Heart left ventricle (tissue), 16 donors: ENCODE results near the gene NEURL2. TPM values are rescaled to one million over a fixed set of nuclear protein-coding genes. Genes with fewer than 3 reads are reported as not detected.

Experiments
- ATAC-seq, 4 donors: fragments of 200-7000 bp; cut with Tn5 transposase; one replicate each; pipeline ENCODE4 v1.9.1; 2020 to 2022; ENCODE audit warnings: moderate library complexity in 4 of 4, mild to moderate bottlenecking in 3 of 4, moderate number of reproducible peaks in 1 of 4
- DNase-seq, 5 donors: peaks; one replicate each; pipeline ENCODE4 v3.0.0-alpha.2; 2020
- H3K27ac ChIP-seq, 12 donors: fragments of 200-600 bp; sonication (generic) in 4 of 12; one replicate each; pipeline versions ENCODE4 v1.5.0 to v1.8.0; 2016 to 2022; ENCODE audit warnings: mild to moderate bottlenecking in 2 of 12
- H3K27me3 ChIP-seq, 9 donors: fragments of 200-600 bp; sonication (generic) in 2 of 9; one replicate each; pipeline versions ENCODE4 v1.5.1 to v1.8.0; 2016 to 2022; ENCODE audit warnings: mild to moderate bottlenecking in 3 of 9
- H3K36me3 ChIP-seq, 9 donors: fragments of 200-600 bp; sonication (generic) in 2 of 9; one replicate each; pipeline versions ENCODE4 v1.5.0 to v1.8.0; 2018 to 2022; ENCODE audit warnings: mild to moderate bottlenecking in 2 of 9
- H3K4me1 ChIP-seq, 12 donors: fragments of 200-600 bp; sonication (generic) in 4 of 12; one replicate each; pipeline versions ENCODE4 v1.5.0 to v1.8.0; 2016 to 2022; ENCODE audit warnings: mild to moderate bottlenecking in 3 of 12
- H3K4me3 ChIP-seq, 12 donors: fragments of 200-600 bp; sonication (generic) in 4 of 12; one replicate each; pipeline versions ENCODE4 v1.5.0 to v1.8.0; 2017 to 2022; ENCODE audit warnings: mild to moderate bottlenecking in 9 of 12, moderate library complexity in 4 of 12
- H3K9me3 ChIP-seq, 12 donors: fragments of 200-600 bp; sonication (generic) in 4 of 12; one replicate each; pipeline versions ENCODE4 v1.5.0 to v1.8.0; 2016 to 2022; ENCODE audit warnings: mild to moderate bottlenecking in 1 of 12
- CTCF ChIP-seq, 12 donors: fragments of 200-600 bp; sonication (generic) in 4 of 12; IDR thresholded peaks; one replicate each; pipeline versions ENCODE4 v1.5.0 to v1.8.0; 2018 to 2022; ENCODE audit warnings: antibody characterized with exemption in 12 of 12, mild to moderate bottlenecking in 5 of 12
- POLR2A ChIP-seq, 2 donors: fragments of 450-650 bp; IDR thresholded peaks; one replicate each; pipeline ENCODE4 v1.6.1; 2017; ENCODE audit warnings: antibody characterized with exemption in 2 of 2, mild to moderate bottlenecking in 2 of 2, moderate library complexity in 2 of 2
- WGBS, 4 donors: extraction: QIAGEN DNeasy Blood & Tissue Kit in 2 of 4; methylation state at CpG; one replicate each; pipeline versions ENCODE4 v1.1.5 to v1.1.7; 2013 to 2018; 5-methylcytosine and 5-hydroxymethylcytosine counted together
- intact Hi-C, 10 donors: fragments of 100-400 bp; cut with DNase I; formaldehyde crosslinking; loops; one replicate each; pipeline versions ENCODE4 v1.11.1 to v1.14.2; 2022
- long read RNA-seq, 3 donors: library from polyadenylated mRNA; unstranded; transcript quantifications; one replicate each; pipeline ENCODE4 v2.0.0, GENCODE V29; 2020 to 2021
- polyA plus RNA-seq, 2 donors: library from polyadenylated mRNA; stranded (reverse); fragments of 200-250 nt; gene quantifications; one replicate each; pipeline ENCODE4 v1.2.3, GENCODE V29; 2013
- total RNA-seq, 9 donors: library from RNA; depleted of rRNA in 2 of 9; stranded (reverse); fragments of >200 nt in 2 of 9; fragmentation: NEBNext Ultra II Directional in 3 of 9; extraction: Animal tissue kit (Norgen Biotek cat#: 25700) in 3 of 9; gene quantifications; one replicate each; pipeline versions ENCODE4 v1.1.0 to v1.2.4, GENCODE V29; 2016 to 2023
- donor health status: ischemic (EF 13 %, LVEDD 7.1; RV severe dilation, severe dysfunction).
- donor health status: healthy with polysubstance abuse.
- donor health status: DM: no; HTN: yes; CAD: no.
- donor health status: DM: no; HTN: no; CAD: no.
- donor health status: ischemic (EF 25% LVEDD 6.9; RV normal size, moderate dysfunction).
- donor health status: ischemic (EF 25% LVEDD 5.7; RV mildly dilated, moderate dysfunction).
- donor health status: healthy.
- donor health status: DM: yes; HTN: yes; CAD: no.
- donor health status: ischemic (EF 35%, LVEDD 5.7; RV mildly dilated, moderate dysfunction).
- donor health status: nonischemic (EF 11% LVEDD 7.7; RV severe dilation, severe dysfunction).
- donor health status: DM: yes; HTN: yes; CAD: no.
- donor health status: PGD.
- donor health status: ischemic (EF 29% LVEDD 5.4; RV normal size, mild dysfunction).
- donor health status: nonischemic (EF 23%, LVEDD 6.1; RV moderate dilation, normal function).

NEURL2 gene
- 10 to 100 TPM in 5 of 9 donors, 1 to 10 TPM in 4; 3.5 to 14.8 (median 10.8) TPM for total RNA-seq
- polyA plus RNA-seq: 1 to 10 TPM; 3.0 to 8.4 TPM
- long read RNA-seq, donor 1, transcript NEURL2-201 (2 exons, 1,278 nt): major isoform, 16 of 20 reads
- long read RNA-seq, donor 1, partial matches to known transcripts: 0 of 20 reads
- long read RNA-seq, donor 1, other reads (novel, unspliced or antisense): 4 of 20 reads
- long read RNA-seq, donor 2, transcript NEURL2-201 (2 exons, 1,278 nt): major isoform, 20 of 26 reads
- long read RNA-seq, donor 2, partial matches to known transcripts: 0 of 26 reads
- long read RNA-seq, donor 2, other reads (novel, unspliced or antisense): 5 of 26 reads
- long read RNA-seq, donor 3, transcript NEURL2-201 (2 exons, 1,278 nt): major isoform, 7 of 7 reads
- long read RNA-seq, donor 3, partial matches to known transcripts: 0 of 7 reads
- long read RNA-seq, donor 3, other reads (novel, unspliced or antisense): 0 of 7 reads

DNA sequence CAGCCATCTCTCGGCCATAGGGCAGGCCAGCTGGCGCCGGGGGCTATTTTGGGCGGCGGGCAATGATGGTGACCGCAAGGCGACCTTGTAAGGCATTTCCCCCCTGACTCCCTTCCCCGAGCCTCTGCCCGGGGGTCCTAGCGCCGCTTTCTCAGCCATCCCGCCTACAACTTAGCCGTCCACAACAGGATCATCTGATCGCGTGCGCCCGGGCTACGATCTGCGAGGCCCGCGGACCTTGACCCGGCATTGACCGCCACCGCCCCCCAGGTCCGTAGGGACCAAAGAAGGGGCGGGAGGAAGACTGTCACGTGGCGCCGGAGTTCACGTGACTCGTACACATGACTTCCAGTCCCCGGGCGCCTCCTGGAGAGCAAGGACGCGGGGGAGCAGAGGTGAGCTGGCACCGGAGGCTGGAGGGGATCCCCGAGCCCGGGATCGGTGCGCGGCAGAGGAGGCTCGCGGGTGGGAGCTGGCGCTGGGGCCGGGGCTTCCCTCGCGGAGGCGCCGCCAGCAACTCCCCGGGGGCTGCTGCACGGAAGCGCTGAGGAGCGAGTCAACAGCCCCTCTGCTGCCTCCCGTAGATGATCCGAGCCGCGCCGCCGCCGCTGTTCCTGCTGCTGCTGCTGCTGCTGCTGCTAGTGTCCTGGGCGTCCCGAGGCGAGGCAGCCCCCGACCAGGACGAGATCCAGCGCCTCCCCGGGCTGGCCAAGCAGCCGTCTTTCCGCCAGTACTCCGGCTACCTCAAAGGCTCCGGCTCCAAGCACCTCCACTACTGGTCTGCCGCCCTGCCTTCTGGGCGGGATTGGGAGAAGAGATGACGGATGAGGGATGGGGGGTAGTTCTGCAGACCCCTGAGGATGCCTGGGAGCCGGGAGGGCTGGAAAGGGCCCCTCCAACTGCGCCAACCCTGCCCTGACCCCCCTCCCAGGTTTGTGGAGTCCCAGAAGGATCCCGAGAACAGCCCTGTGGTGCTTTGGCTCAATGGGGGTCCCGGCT is at the start of gene NEURL2, which contains the start of gene CTSA:
Gene NEURL2, minus strand, starts transcription at position 224 of the 999 bp plus-strand sequence. Its CDS starts 217 bp downstream, at position 7.
Gene CTSA, plus strand, starts transcription at position 351 of the 999 bp plus-strand sequence. Its CDS starts 234 bp downstream, at position 585.
- H3K4me3 ChIP-seq: peak within 1 kb of the TSS; percentile 53 to 98 (median 80)
- no peaks in the 10 kb centered on the region for H3K27me3 ChIP-seq
- H3K9me3 ChIP-seq: no peaks in the 10 kb centered on the region
- peak; percentile 77 to 91 (median 86) for ATAC-seq
- TF ChIP-seq POLR2A (IDR thresholded peaks at IDR 0.05): peak in 1 of 2 donors; percentile 68
- peak in 2 of 12 donors; percentile 3 to 7 for TF ChIP-seq CTCF (IDR thresholded peaks at IDR 0.05)
- H3K27ac ChIP-seq: peak within 1 kb of the TSS; percentile 74 to 97 (median 90)
- DNase-seq: peak; percentile 93 to 97 (median 95)
- H3K36me3 ChIP-seq: peaks cover 0 to 62% (median 54%) of the 10 kb centered on the region in 9 donors
- peaks cover 3 to 37% (median 23%) of the 10 kb centered on the region in 12 donors for H3K4me1 ChIP-seq
- WGBS, 4 donors: 1 to 3% (median 1%) methylated on average over 23 to 78 of the region's 78 CpGs
- intact Hi-C loops: loop anchor here in 9 of 10 donors (1.0 to 10.0 kb wide), 11 partner anchors 41 to 81 kb away; partner anchors contain the start of genes PCIF1 (in 5 of the 9) and ZNF335 (in 1 of the 9)

- intact Hi-C loops: no loop called here
- Histone ChIP-seq H3K36me3 (peaks cover 2 to 87% (median 84%) of the 10 kb centered on the region in 9 donors), H3K27me3 (no peaks in the 10 kb centered on the region), H3K4me1 (peaks cover 0 to 31% (median 11%) of the 10 kb centered on the region in 12 donors), H3K4me3 (no peak overlapping the region), H3K9me3 (no peaks in the 10 kb centered on the region), H3K27ac (no peak overlapping the region)
- no peak for TF ChIP-seq POLR2A (IDR thresholded peaks at IDR 0.05)
- TF ChIP-seq CTCF (IDR thresholded peaks at IDR 0.05): no peak
- WGBS, 4 donors: 94 to 97% (median 95%) methylated on average over 7 to 13 of the region's 13 CpGs
- no peak for ATAC-seq
- no peak for DNase-seq
Measured at GRCh38 chr20:45940469-45940868, 49.5 kb upstream of the NEURL2 start.

DNA sequence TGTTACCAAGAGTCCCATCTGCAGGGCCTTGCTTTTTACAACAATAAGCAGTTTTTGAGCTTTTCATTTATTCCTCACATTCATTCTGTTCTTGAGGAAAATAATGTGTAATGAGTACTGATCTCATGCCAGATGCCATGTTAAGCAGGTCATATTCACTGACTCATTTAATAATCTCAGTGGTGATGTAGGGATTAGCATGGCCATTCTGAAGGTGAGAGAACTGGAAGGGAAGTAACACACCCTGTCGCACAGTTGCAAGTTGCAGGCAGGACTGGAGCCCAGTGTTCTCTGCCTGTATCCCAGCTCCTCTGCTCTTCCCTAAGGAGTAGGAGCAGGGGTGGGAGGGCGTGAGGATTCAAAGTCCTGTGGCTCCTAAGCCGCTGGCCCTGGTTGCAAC is 49.0 kb upstream of the NEURL2 start:
- Histone ChIP-seq H3K27ac (no peak overlapping the region), H3K36me3 (peaks cover 2 to 83% (median 80%) of the 10 kb centered on the region in 9 donors), H3K27me3 (no peaks in the 10 kb centered on the region), H3K4me1 (peaks cover 0 to 27% (median 11%) of the 10 kb centered on the region in 12 donors), H3K4me3 (no peak overlapping the region), H3K9me3 (no peaks in the 10 kb centered on the region)
- WGBS, 4 donors: 86 to 96% (median 94%) methylated on average over 3 of the region's 3 CpGs
- ATAC-seq (no peak), DNase-seq (no peak)
- intact Hi-C loops: no loop called here
- TF ChIP-seq CTCF (IDR thresholded peaks at IDR 0.05): no peak
- TF ChIP-seq POLR2A (IDR thresholded peaks at IDR 0.05): no peak
